GM23338 (cell line): ENCODE measurements around the gene IZUMO1. TPM values are rescaled to one million over a fixed set of nuclear protein-coding genes. Genes with fewer than 3 reads are reported as not detected.

Experiments
- ATAC-seq: fragments of 200-7000 bp; cut with Tn5 transposase; 3 replicates; pipeline ENCODE4 v1.9.1; 2020
- DNase-seq: peaks from one replicate; pipeline ENCODE4 v3.0.0-alpha.2; 2015; ENCODE audit warnings: low spot score
- H2AFZ ChIP-seq: fragments of 200-600 bp; sonication (generic); 2 replicates; pipeline ENCODE4 v1.8.0; 2016; ENCODE audit warnings: antibody characterized with exemption, mild to moderate bottlenecking, moderate library complexity
- H3F3A ChIP-seq: fragments of 200-600 bp; sonication (generic); replicated peaks from 2 replicates; pipeline ENCODE4 v1.8.0; 2017; ENCODE audit warnings: antibody characterized with exemption, mixed run types, low read depth
- H3K27ac ChIP-seq: fragments of 200-600 bp; sonication (generic); 2 replicates; pipeline ENCODE4 v1.6.1; 2016; ENCODE audit warnings: low read depth
- H3K27me3 ChIP-seq: fragments of 200-600 bp; sonication (generic); 2 replicates; pipeline ENCODE4 v1.8.0; 2016; ENCODE audit warnings: mild to moderate bottlenecking, mixed run types, moderate library complexity; ENCODE audit not compliant: insufficient read depth
- H3K36me3 ChIP-seq: fragments of 200-600 bp; sonication (generic); 2 replicates; pipeline ENCODE4 v1.8.0; 2016; ENCODE audit warnings: mild to moderate bottlenecking; ENCODE audit not compliant: insufficient read depth
- H3K4me1 ChIP-seq: fragments of 200-600 bp; sonication (generic); 2 replicates; pipeline ENCODE4 v1.8.0; 2016; ENCODE audit warnings: mild to moderate bottlenecking, moderate library complexity; ENCODE audit not compliant: insufficient read depth
- H3K4me2 ChIP-seq: fragments of 200-600 bp; sonication (generic); 2 replicates; pipeline ENCODE4 v1.7.1; 2017; ENCODE audit warnings: mixed run types
- H3K4me3 ChIP-seq: fragments of 200-600 bp; sonication (generic); 2 replicates; pipeline ENCODE4 v1.6.1; 2016; ENCODE audit warnings: mixed run types
- H3K79me2 ChIP-seq: fragments of 200-600 bp; sonication (generic); replicated peaks from 2 replicates; pipeline ENCODE4 v1.8.0; 2017; ENCODE audit warnings: mild to moderate bottlenecking; ENCODE audit not compliant: insufficient read depth
- H3K9me2 ChIP-seq: fragments of 200-600 bp; sonication (generic); 2 replicates; pipeline ENCODE4 v1.8.0; 2017; ENCODE audit not compliant: insufficient read depth
- H4K20me1 ChIP-seq: fragments of 200-600 bp; sonication (generic); replicated peaks from 2 replicates; pipeline ENCODE4 v1.8.0; 2017; ENCODE audit warnings: mild to moderate bottlenecking; ENCODE audit not compliant: insufficient read depth
- H3K27ac Mint-ChIP-seq: 2 replicates; pipeline ENCODE4 v1.8.0; 2020; ENCODE audit warnings: inconsistent platforms, mild to moderate bottlenecking, moderate library complexity, mixed read lengths
- H3K27me3 Mint-ChIP-seq: 3 replicates; pipeline ENCODE4 v1.8.0; 2022; ENCODE audit warnings: low read depth, mild to moderate bottlenecking, moderate library complexity, mixed read lengths, inconsistent platforms; ENCODE audit not compliant: insufficient read depth, poor library complexity
- H3K36me3 Mint-ChIP-seq: 3 replicates; pipeline ENCODE4 v1.8.0; 2021; ENCODE audit warnings: low read depth, mild to moderate bottlenecking, inconsistent platforms, moderate library complexity, mixed read lengths
- H3K4me1 Mint-ChIP-seq: 3 replicates; pipeline ENCODE4 v1.8.0; 2020; ENCODE audit warnings: mild to moderate bottlenecking, inconsistent platforms, mixed read lengths
- H3K4me3 Mint-ChIP-seq: 3 replicates; pipeline ENCODE4 v1.8.0; 2021; ENCODE audit warnings: moderate library complexity, mild to moderate bottlenecking, inconsistent platforms, mixed read lengths
- H3K9me3 Mint-ChIP-seq: 3 replicates; pipeline ENCODE4 v1.8.0; 2020; ENCODE audit warnings: moderate library complexity, mild to moderate bottlenecking, inconsistent platforms, mixed read lengths
- CREB1 ChIP-seq: fragments of 250-450 bp; sonication (Bioruptor Pico); IDR thresholded peaks from 2 replicates; pipeline ENCODE4 v1.5.0; 2020; ENCODE audit warnings: low read depth, mild to moderate bottlenecking, moderate library complexity
- CTCF ChIP-seq, 2 experiments: fragments of 200-600 bp in 1 of 2; sonication (generic) in 1 of 2; conservative IDR thresholded peaks; 2 replicates each; pipeline versions ENCODE4 v1.5.1 to v1.6.1; 2016 to 2017; ENCODE audit warnings: antibody characterized with exemption in 2 of 2, low read depth in 2 of 2, mild to moderate bottlenecking in 2 of 2, moderate library complexity in 1 of 2
- ETS1 ChIP-seq: IDR thresholded peaks from 2 replicates; pipeline ENCODE4 v1.6.1; 2016; ENCODE audit warnings: antibody characterized with exemption
- EZH2 ChIP-seq: fragments of 200-600 bp; sonication (generic); IDR thresholded peaks from one replicate; pipeline ENCODE4 v1.8.0; 2017; ENCODE audit warnings: antibody characterized with exemption, mild to moderate bottlenecking, low read depth; ENCODE audit not compliant: unreplicated experiment
- EZH2phosphoT487 ChIP-seq: fragments of 200-600 bp; sonication (generic); IDR thresholded peaks from one replicate; pipeline ENCODE4 v1.8.1; 2018; ENCODE audit warnings: antibody characterized with exemption; ENCODE audit not compliant: unreplicated experiment
- JUNB ChIP-seq: IDR thresholded peaks from one replicate; pipeline ENCODE4 v1.6.1; 2016; ENCODE audit warnings: antibody characterized with exemption; ENCODE audit not compliant: unreplicated experiment
- NANOG ChIP-seq: IDR thresholded peaks from 2 replicates; pipeline ENCODE4 v1.6.1; 2016; ENCODE audit warnings: antibody characterized with exemption, borderline replicate concordance
- POLR2AphosphoS5 ChIP-seq: IDR thresholded peaks from 2 replicates; pipeline ENCODE4 v1.6.1; 2016; ENCODE audit warnings: antibody characterized with exemption, low read depth
- REST ChIP-seq: IDR thresholded peaks from one replicate; pipeline ENCODE4 v1.6.1; 2018; ENCODE audit warnings: antibody characterized with exemption; ENCODE audit not compliant: unreplicated experiment
- STAT1 ChIP-seq: IDR thresholded peaks from one replicate; pipeline ENCODE4 v1.6.1; 2016; ENCODE audit warnings: antibody characterized with exemption; ENCODE audit not compliant: unreplicated experiment
- ZNF114 ChIP-seq: fragments of 250-450 bp; sonication (Bioruptor Pico); IDR thresholded peaks from 2 replicates; pipeline ENCODE4 v1.5.0; 2020; ENCODE audit warnings: mild to moderate bottlenecking, moderate library complexity
- ZNF331 ChIP-seq: fragments of 250-450 bp; sonication (Bioruptor Pico); IDR thresholded peaks from 2 replicates; pipeline ENCODE4 v1.5.0; 2020; ENCODE audit warnings: low read depth, mild to moderate bottlenecking, moderate library complexity
- ZNF462 ChIP-seq: fragments of 250-450 bp; sonication (Bioruptor Pico); IDR thresholded peaks from 2 replicates; pipeline ENCODE4 v1.5.0; 2020; ENCODE audit warnings: mild to moderate bottlenecking, moderate library complexity
- polyA plus RNA-seq: library from polyadenylated mRNA; unstranded; fragments of >200 nt; fragmentation: Nextera tagmentation; extraction: Ambion mirVana; gene quantifications from 2 replicates; pipeline ENCODE4 v1.2.1, GENCODE V29; 2016
- total RNA-seq: library from RNA; depleted of rRNA; stranded (reverse); fragments of >200 nt; shearing (Covaris generic); gene quantifications from 2 replicates; pipeline ENCODE4 v1.2.3, GENCODE V29; 2014

IZUMO1 gene
- total and polyA plus RNA-seq, 2 experiments from 2014 or later, result 1.2 to 3.5 TPM

- no peaks in the 10 kb centered on the region for H3F3A ChIP-seq
- Mint-ChIP-seq H3K27me3 (peaks cover 6% of the 10 kb centered on the region), H3K27ac (no peak overlapping the region), H3K4me1 (peaks cover 2% of the 10 kb centered on the region; the same call in 1 of the 3 replicates), H3K9me3 (no peaks in the 10 kb centered on the region; the same call in 2 of the 3 replicates), H3K36me3 (no peaks in the 10 kb centered on the region), H3K4me3 (no peak overlapping the region; the same call in 2 of the 3 replicates)
- no peaks in the 10 kb centered on the region for H3K9me2 ChIP-seq
- H3K4me3 ChIP-seq, result no peak overlapping the region
- ATAC-seq, result peak; percentile 55
- H3K4me2 ChIP-seq, result no peak overlapping the region
- no peak overlapping the region for H3K27ac ChIP-seq
- H4K20me1 ChIP-seq, result no peaks in the 10 kb centered on the region
- no peaks in the 10 kb centered on the region for H3K4me1 ChIP-seq
- no peak overlapping the region for H2AFZ ChIP-seq
- no peak for DNase-seq
- no peaks in the 10 kb centered on the region for H3K79me2 ChIP-seq
- H3K27me3 ChIP-seq, result no peaks in the 10 kb centered on the region
- no peak for TF ChIP-seq ZNF114
- no peak for TF ChIP-seq EZH2phosphoT487
- TF ChIP-seq STAT1, result no peak
- no peak for TF ChIP-seq NANOG
- no peak for TF ChIP-seq JUNB
- no peak for TF ChIP-seq ETS1
- TF ChIP-seq EZH2, result no peak
- no peak for TF ChIP-seq REST
- TF ChIP-seq ZNF331, result no peak
- TF ChIP-seq CREB1, result no peak
- no peak for TF ChIP-seq ZNF462 (CRISPR knock-in tag)
- no peak for TF ChIP-seq CTCF (conservative IDR thresholded peaks at IDR 0.05; ENCODE audit: low read depth in 2 of 2)
- TF ChIP-seq POLR2AphosphoS5, result no peak
- H3K36me3 ChIP-seq, result no peaks in the 10 kb centered on the region
These were observed 32.9 kb upstream of the IZUMO1 start for GRCh38 chr19:48779636-48780035.
